Osteoblast (primary cell): ENCODE results near the gene TRAP1. TPM values are rescaled to one million over a fixed set of nuclear protein-coding genes. Genes with fewer than 3 reads are reported as not detected.

Experiments used
- DNase-seq: peaks from one replicate; pipeline ENCODE4 v3.0.0; 2011; ENCODE audit warnings: low spot score, mixed read lengths; ENCODE audit not compliant: insufficient read length; ENCODE audit errors: missing footprints
- H2AFZ ChIP-seq: 2 replicates; pipeline ENCODE4 v1.6.0; 2011; ENCODE audit warnings: mild to moderate bottlenecking, low read length
- H3K27ac ChIP-seq: 2 replicates; pipeline ENCODE4 v1.5.1; 2011; ENCODE audit warnings: mild to moderate bottlenecking, low read depth, low read length, moderate library complexity
- H3K27me3 ChIP-seq: 2 replicates; pipeline ENCODE4 v1.6.0; 2012; ENCODE audit warnings: mild to moderate bottlenecking, control low read depth, inconsistent platforms, low read length, moderate library complexity; ENCODE audit not compliant: insufficient read depth
- H3K36me3 ChIP-seq: 2 replicates; pipeline ENCODE4 v1.5.1; 2011; ENCODE audit warnings: mild to moderate bottlenecking, low read length, control low read depth, moderate library complexity; ENCODE audit not compliant: insufficient read depth
- H3K4me1 ChIP-seq: 2 replicates; pipeline ENCODE4 v1.5.1; 2011; ENCODE audit warnings: mild to moderate bottlenecking, low read length, control low read depth, moderate library complexity; ENCODE audit not compliant: insufficient read depth
- H3K4me2 ChIP-seq: 2 replicates; pipeline ENCODE4 v1.6.0; 2011; ENCODE audit warnings: mild to moderate bottlenecking, low read length; ENCODE audit not compliant: insufficient read depth
- H3K4me3 ChIP-seq: fragments of 200-600 bp; sonication (generic); 3 replicates; pipeline ENCODE4 v1.5.1; 2012; ENCODE audit warnings: mild to moderate bottlenecking, low read length, inconsistent platforms; ENCODE audit not compliant: insufficient read depth
- H3K79me2 ChIP-seq: 2 replicates; pipeline ENCODE4 v1.6.0; 2012; ENCODE audit warnings: mild to moderate bottlenecking, low read length, control low read depth, inconsistent platforms; ENCODE audit not compliant: insufficient read depth
- H3K9me3 ChIP-seq: 2 replicates; pipeline ENCODE4 v1.5.1; 2011; ENCODE audit warnings: low read depth, low read length, control low read depth
- H4K20me1 ChIP-seq: 2 replicates; pipeline ENCODE4 v1.6.0; 2012; ENCODE audit warnings: mild to moderate bottlenecking, low read length, control low read depth; ENCODE audit not compliant: insufficient read depth
- CTCF ChIP-seq: IDR thresholded peaks from 2 replicates; pipeline ENCODE4 v1.5.1; 2011; ENCODE audit warnings: mild to moderate bottlenecking, low read depth, low read length, moderate library complexity; ENCODE audit errors: extremely low read depth
- total RNA-seq: library from RNA; depleted of rRNA; stranded (reverse); fragments of >200 nt; gene quantifications from 2 replicates; pipeline ENCODE4 v1.2.3, GENCODE V29; 2012

Gene TRAP1
- total RNA-seq, 1 donor = 56.5 TPM

GRCh38 chr16:3640632-3641501 is 76.5 kb downstream of the TRAP1 start:
- H3K27me3 ChIP-seq = no peaks in the 10 kb centered on the region
- no peak overlapping the region for H2AFZ ChIP-seq
- peaks cover 13% of the 10 kb centered on the region for H3K79me2 ChIP-seq
- H3K36me3 ChIP-seq = no peaks in the 10 kb centered on the region
- H4K20me1 ChIP-seq = peaks cover 9% of the 10 kb centered on the region
- H3K4me1 ChIP-seq = no peaks in the 10 kb centered on the region
- no peak overlapping the region for H3K4me3 ChIP-seq
- H3K4me2 ChIP-seq = no peak overlapping the region
- no peak for DNase-seq
- no peaks in the 10 kb centered on the region for H3K9me3 ChIP-seq
- no peak for TF ChIP-seq CTCF
- H3K27ac ChIP-seq = no peak overlapping the region

GRCh38 chr16:3640207-3640606 is 77.1 kb downstream of the TRAP1 start:
- Histone ChIP-seq H3K4me3 (no peak overlapping the region), H3K27ac (no peak overlapping the region)
- TF ChIP-seq CTCF = no peak

GRCh38 chr16:3638916-3639644 is 78.2 kb downstream of the TRAP1 start:
- Histone ChIP-seq H3K36me3 (no peaks in the 10 kb centered on the region), H3K4me1 (no peaks in the 10 kb centered on the region), H4K20me1 (peaks cover 12% of the 10 kb centered on the region), H3K4me2 (no peak overlapping the region), H3K9me3 (no peaks in the 10 kb centered on the region), H3K79me2 (peaks cover 15% of the 10 kb centered on the region), H2AFZ (no peak overlapping the region), H3K27me3 (no peaks in the 10 kb centered on the region), H3K4me3 (no peak overlapping the region), H3K27ac (no peak overlapping the region)
- DNase-seq = no peak
- TF ChIP-seq CTCF = no peak

More at GRCh38 chr16:3640207-3640606, 77.1 kb downstream of the TRAP1 start:
- Histone ChIP-seq H3K36me3 (no peaks in the 10 kb centered on the region), H3K79me2 (peaks cover 13% of the 10 kb centered on the region), H3K4me2 (no peak overlapping the region), H3K9me3 (no peaks in the 10 kb centered on the region), H3K27me3 (no peaks in the 10 kb centered on the region), H4K20me1 (peaks cover 9% of the 10 kb centered on the region), H2AFZ (no peak overlapping the region), H3K4me1 (no peaks in the 10 kb centered on the region)
- DNase-seq = no peak

- no peaks in the 10 kb centered on the region for H3K9me3 ChIP-seq
- TF ChIP-seq CTCF = no peak
- H3K4me3 ChIP-seq = no peak overlapping the region
- no peak overlapping the region for H3K27ac ChIP-seq
- peaks cover 9% of the 10 kb centered on the region for H4K20me1 ChIP-seq
- H3K4me2 ChIP-seq = no peak overlapping the region
- H3K27me3 ChIP-seq = no peaks in the 10 kb centered on the region
- H3K36me3 ChIP-seq = no peaks in the 10 kb centered on the region
- H2AFZ ChIP-seq = no peak overlapping the region
- peaks cover 15% of the 10 kb centered on the region for H3K79me2 ChIP-seq
- no peaks in the 10 kb centered on the region for H3K4me1 ChIP-seq
- no peak for DNase-seq
These were observed 79.9 kb downstream of the TRAP1 start for GRCh38 chr16:3637371-3637923.
